K562 (cell line): ENCODE data around the gene ATL2. TPM values are rescaled to one million over a fixed set of nuclear protein-coding genes. Genes with fewer than 3 reads are reported as not detected.

Experiments used
- CC2D1A ChIP-seq: fragments of 450-650 bp; IDR thresholded peaks from 2 replicates; pipeline ENCODE4 v1.6.1; 2017; ENCODE audit warnings: mild to moderate bottlenecking
- CHCHD3 ChIP-seq: fragments of 250-450 bp; sonication (Bioruptor Pico); IDR thresholded peaks from 2 replicates; pipeline ENCODE4 v2.1.2; 2022; ENCODE audit warnings: mild to moderate bottlenecking
- GATAD2A ChIP-seq: fragments of 450-650 bp; IDR thresholded peaks from 2 replicates; pipeline ENCODE4 v1.6.1; 2017
- HDAC2 ChIP-seq: fragments of 450-650 bp; IDR thresholded peaks from 2 replicates; pipeline ENCODE4 v1.6.1; 2016; ENCODE audit warnings: mild to moderate bottlenecking
- HDAC8 ChIP-seq: fragments of 450-650 bp; IDR thresholded peaks from 2 replicates; pipeline ENCODE4 v1.6.1; 2016; ENCODE audit warnings: mild to moderate bottlenecking, missing genetic modification characterization, moderate library complexity, missing compliant biosample characterization
- MECOM ChIP-seq: fragments of 250-450 bp; sonication (Bioruptor Pico); IDR thresholded peaks from 2 replicates; pipeline ENCODE4 v1.8.0; 2022; ENCODE audit warnings: inconsistent platforms
- NCOA4 ChIP-seq: fragments of 450-650 bp; IDR thresholded peaks from 2 replicates; pipeline ENCODE4 v1.6.1; 2018; ENCODE audit warnings: mild to moderate bottlenecking; ENCODE audit not compliant: partially characterized antibody
- NR1H2 ChIP-seq: sonication (generic); formaldehyde crosslinking; IDR thresholded peaks from 2 replicates; pipeline ENCODE4 v1.4.0; 2020; ENCODE audit warnings: mild to moderate bottlenecking, missing genetic modification reagents
- NR2C1 ChIP-seq, 2 experiments: fragments of 450-650 bp; IDR thresholded peaks; 2 replicates each; pipeline ENCODE4 v1.6.1; 2017; ENCODE audit warnings: mild to moderate bottlenecking in 2 of 2, antibody characterized with exemption in 1 of 2, inconsistent platforms in 1 of 2, missing compliant biosample characterization in 1 of 2, missing genetic modification characterization in 1 of 2
- PTTG1 ChIP-seq: fragments of 450-650 bp; IDR thresholded peaks from 2 replicates; pipeline ENCODE4 v1.6.1; 2016; ENCODE audit warnings: low read depth, mild to moderate bottlenecking, missing genetic modification characterization, missing compliant biosample characterization
- SMAD4 ChIP-seq: fragments of 250-450 bp; sonication (Bioruptor Pico); conservative IDR thresholded peaks from 2 replicates; pipeline ENCODE4 v1.8.0; 2021; ENCODE audit warnings: inconsistent platforms, mild to moderate bottlenecking, moderate library complexity
- TAF1 ChIP-seq: IDR thresholded peaks from 2 replicates; pipeline ENCODE4 v1.6.1; 2011; ENCODE audit warnings: mild to moderate bottlenecking, low read length, moderate library complexity; ENCODE audit not compliant: insufficient read depth, control insufficient read depth, severe bottlenecking; ENCODE audit errors: extremely low read depth
- TAF9B ChIP-seq: fragments of 450-650 bp; IDR thresholded peaks from 2 replicates; pipeline ENCODE4 v1.6.1; 2018; ENCODE audit warnings: mild to moderate bottlenecking; ENCODE audit not compliant: partially characterized antibody
- TCF7L2 ChIP-seq: fragments of 150-350 bp; IDR thresholded peaks from 2 replicates; pipeline ENCODE4 v1.6.1; 2016; ENCODE audit warnings: low read depth, mild to moderate bottlenecking, low read length, moderate library complexity
- ZC3H8 ChIP-seq: fragments of 450-650 bp; IDR thresholded peaks from 2 replicates; pipeline ENCODE4 v1.6.1; 2017
- ZFP36 ChIP-seq: fragments of 150-350 bp; IDR thresholded peaks from 2 replicates; pipeline ENCODE4 v1.6.1; 2018; ENCODE audit warnings: low read length, low read depth; ENCODE audit not compliant: partially characterized antibody
- ZNF780A ChIP-seq: fragments of 250-450 bp; sonication (Bioruptor Pico); IDR thresholded peaks from 2 replicates; pipeline ENCODE4 v1.5.0; 2021; ENCODE audit warnings: mild to moderate bottlenecking
- ZNF785 ChIP-seq: fragments of 250-450 bp; sonication (Bioruptor Pico); IDR thresholded peaks from 2 replicates; pipeline ENCODE4 v1.4.0; 2020; ENCODE audit warnings: mild to moderate bottlenecking
- polyA plus RNA-seq, 8 experiments: library from polyadenylated mRNA; depleted of rRNA in 4 of 8; stranded (reverse) in 5 of 8; unstranded in 3 of 8; fragments of >200 nt; fragmentation: Nextera tagmentation in 2 of 8; fragmentation: Illumina TruSeq in 1 of 8; extraction: Ambion mirVana in 2 of 8; extraction: Trizol in 1 of 8; gene quantifications; 2 replicates each; pipeline versions ENCODE4 v1.2.1 to v1.2.3, GENCODE V29; 2011 to 2014; ENCODE audit warnings: inconsistent platforms in 1 of 8, missing spikeins in 1 of 8
- total RNA-seq, 7 experiments: library from RNA; depleted of rRNA in 6 of 7; stranded (reverse); fragments of >200 nt in 6 of 7; fragmentation: Illumina TruSeq in 2 of 7; extraction: Trizol in 2 of 7; gene quantifications; 2 replicates each; pipeline versions ENCODE4 v1.2.1 to v1.2.3, GENCODE V29; 2011 to 2021; ENCODE audit warnings: low replicate concordance in 1 of 7
- TF ChIP-seq, protein P1 (sequence below): fragments of 250-450 bp; sonication (Bioruptor Pico); IDR thresholded peaks from 2 replicates; pipeline ENCODE4 v1.4.0; 2020
- TF ChIP-seq, protein P2 (sequence below): sonication (generic); formaldehyde crosslinking; IDR thresholded peaks from 2 replicates; pipeline ENCODE4 v1.8.0; 2022; ENCODE audit warnings: missing genetic modification reagents, mild to moderate bottlenecking, moderate library complexity, borderline replicate concordance
- TF ChIP-seq, protein P3 (sequence below): sonication (generic); formaldehyde crosslinking; IDR thresholded peaks from 2 replicates; pipeline ENCODE4 v1.8.1; 2023; ENCODE audit warnings: mild to moderate bottlenecking, missing genetic modification reagents
- TF ChIP-seq, protein P4 (sequence below): fragments of 250-450 bp; sonication (Bioruptor Pico); IDR thresholded peaks from 2 replicates; pipeline ENCODE4 v1.9.0; 2021; ENCODE audit warnings: mild to moderate bottlenecking, inconsistent platforms

ATL2 gene
- total and polyA plus RNA-seq, 9 of the 15 experiments (the other 6 are each of a cell fraction or from before 2014, with no cell fraction given), result 12.0 to 80.8 (median 70.2) TPM

DNA sequence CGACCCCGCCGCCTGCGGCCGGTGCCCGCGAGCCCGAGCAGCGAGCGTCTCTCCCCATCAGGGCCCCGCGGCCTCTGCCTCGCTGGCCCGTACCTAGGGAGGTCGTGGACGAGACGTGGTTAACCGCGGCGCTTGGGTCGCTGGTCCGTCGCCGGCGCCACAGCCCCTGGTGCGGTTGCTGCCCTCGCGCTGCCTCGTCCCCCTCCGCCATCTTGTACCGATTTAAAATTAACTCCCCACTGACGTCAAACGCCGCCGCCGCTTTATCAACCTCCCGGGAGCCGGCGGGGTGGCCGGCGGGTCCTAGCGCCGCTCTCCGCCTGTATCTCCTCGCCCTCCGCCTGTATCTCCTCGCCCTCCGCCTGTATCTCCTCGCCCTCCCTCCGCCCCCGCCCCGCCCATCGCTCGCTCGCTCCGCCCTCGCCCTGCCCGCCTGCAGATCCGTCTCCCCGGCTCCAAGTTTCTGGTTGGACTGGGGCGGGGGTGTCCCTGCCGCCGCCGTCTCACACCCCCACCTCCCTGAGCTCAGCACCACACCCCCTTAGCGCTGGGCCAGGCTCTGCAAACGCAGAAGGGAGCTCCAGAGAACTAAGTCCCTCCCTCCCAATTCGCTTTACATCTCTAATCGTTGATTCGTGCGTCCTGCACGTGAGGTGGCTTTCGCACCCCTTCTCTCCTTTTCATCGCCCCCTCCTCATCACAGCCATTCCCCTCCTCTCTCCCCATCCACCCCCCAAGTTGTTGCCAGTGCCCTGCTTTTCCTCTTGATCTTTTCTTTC lies at the start of gene ATL2 (continued):
- TF ChIP-seq SMAD4 (CRISPR knock-in tag) (peak; percentile 49; the same call in 1 of the 2 replicates), TCF7L2 (no peak), PTTG1 (tag) (no peak), NR1H2 (CRISPR knock-in tag) (no peak), HDAC8 (tag) (no peak), HDAC2 (peak; percentile 54; the same call in 1 of the 2 replicates), ZFP36 (peak; percentile 23), CHCHD3 (CRISPR knock-in tag) (peak; percentile 51; the same call in 1 of the 2 replicates), GATAD2A (peak; percentile 55; the same call in 1 of the 2 replicates), NCOA4 (no peak), CC2D1A (peak; percentile 99), TAF9B (peak; percentile 75), ZNF785 (CRISPR knock-in tag) (no peak), ZNF780A (CRISPR knock-in tag) (no peak), ZC3H8 (no peak), MECOM (CRISPR knock-in tag) (no peak), TAF1 (peak; percentile 73), NR2C1 (IDR thresholded peaks at IDR 0.05) (no peak; the same call in 1 of the 2 replicates), NR2C1 (tag; IDR thresholded peaks at IDR 0.05) (no peak)
- TF ChIP-seq, protein P1, sequence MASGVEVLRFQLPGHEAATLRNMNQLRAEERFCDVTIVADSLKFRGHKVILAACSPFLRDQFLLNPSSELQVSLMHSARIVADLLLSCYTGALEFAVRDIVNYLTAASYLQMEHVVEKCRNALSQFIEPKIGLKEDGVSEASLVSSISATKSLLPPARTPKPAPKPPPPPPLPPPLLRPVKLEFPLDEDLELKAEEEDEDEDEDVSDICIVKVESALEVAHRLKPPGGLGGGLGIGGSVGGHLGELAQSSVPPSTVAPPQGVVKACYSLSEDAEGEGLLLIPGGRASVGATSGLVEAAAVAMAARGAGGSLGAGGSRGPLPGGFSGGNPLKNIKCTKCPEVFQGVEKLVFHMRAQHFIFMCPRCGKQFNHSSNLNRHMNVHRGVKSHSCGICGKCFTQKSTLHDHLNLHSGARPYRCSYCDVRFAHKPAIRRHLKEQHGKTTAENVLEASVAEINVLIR (CRISPR knock-in tag), result peak; percentile 90
- TF ChIP-seq, protein P2, sequence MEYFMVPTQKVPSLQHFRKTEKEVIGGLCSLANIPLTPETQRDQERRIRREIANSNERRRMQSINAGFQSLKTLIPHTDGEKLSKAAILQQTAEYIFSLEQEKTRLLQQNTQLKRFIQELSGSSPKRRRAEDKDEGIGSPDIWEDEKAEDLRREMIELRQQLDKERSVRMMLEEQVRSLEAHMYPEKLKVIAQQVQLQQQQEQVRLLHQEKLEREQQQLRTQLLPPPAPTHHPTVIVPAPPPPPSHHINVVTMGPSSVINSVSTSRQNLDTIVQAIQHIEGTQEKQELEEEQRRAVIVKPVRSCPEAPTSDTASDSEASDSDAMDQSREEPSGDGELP (CRISPR knock-in tag), result peak; percentile 80
- TF ChIP-seq, protein P3, sequence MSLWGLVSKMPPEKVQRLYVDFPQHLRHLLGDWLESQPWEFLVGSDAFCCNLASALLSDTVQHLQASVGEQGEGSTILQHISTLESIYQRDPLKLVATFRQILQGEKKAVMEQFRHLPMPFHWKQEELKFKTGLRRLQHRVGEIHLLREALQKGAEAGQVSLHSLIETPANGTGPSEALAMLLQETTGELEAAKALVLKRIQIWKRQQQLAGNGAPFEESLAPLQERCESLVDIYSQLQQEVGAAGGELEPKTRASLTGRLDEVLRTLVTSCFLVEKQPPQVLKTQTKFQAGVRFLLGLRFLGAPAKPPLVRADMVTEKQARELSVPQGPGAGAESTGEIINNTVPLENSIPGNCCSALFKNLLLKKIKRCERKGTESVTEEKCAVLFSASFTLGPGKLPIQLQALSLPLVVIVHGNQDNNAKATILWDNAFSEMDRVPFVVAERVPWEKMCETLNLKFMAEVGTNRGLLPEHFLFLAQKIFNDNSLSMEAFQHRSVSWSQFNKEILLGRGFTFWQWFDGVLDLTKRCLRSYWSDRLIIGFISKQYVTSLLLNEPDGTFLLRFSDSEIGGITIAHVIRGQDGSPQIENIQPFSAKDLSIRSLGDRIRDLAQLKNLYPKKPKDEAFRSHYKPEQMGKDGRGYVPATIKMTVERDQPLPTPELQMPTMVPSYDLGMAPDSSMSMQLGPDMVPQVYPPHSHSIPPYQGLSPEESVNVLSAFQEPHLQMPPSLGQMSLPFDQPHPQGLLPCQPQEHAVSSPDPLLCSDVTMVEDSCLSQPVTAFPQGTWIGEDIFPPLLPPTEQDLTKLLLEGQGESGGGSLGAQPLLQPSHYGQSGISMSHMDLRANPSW (CRISPR knock-in tag), result no peak; the same call in 1 of the 2 replicates
- TF ChIP-seq, protein P4, sequence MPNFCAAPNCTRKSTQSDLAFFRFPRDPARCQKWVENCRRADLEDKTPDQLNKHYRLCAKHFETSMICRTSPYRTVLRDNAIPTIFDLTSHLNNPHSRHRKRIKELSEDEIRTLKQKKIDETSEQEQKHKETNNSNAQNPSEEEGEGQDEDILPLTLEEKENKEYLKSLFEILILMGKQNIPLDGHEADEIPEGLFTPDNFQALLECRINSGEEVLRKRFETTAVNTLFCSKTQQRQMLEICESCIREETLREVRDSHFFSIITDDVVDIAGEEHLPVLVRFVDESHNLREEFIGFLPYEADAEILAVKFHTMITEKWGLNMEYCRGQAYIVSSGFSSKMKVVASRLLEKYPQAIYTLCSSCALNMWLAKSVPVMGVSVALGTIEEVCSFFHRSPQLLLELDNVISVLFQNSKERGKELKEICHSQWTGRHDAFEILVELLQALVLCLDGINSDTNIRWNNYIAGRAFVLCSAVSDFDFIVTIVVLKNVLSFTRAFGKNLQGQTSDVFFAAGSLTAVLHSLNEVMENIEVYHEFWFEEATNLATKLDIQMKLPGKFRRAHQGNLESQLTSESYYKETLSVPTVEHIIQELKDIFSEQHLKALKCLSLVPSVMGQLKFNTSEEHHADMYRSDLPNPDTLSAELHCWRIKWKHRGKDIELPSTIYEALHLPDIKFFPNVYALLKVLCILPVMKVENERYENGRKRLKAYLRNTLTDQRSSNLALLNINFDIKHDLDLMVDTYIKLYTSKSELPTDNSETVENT (CRISPR knock-in tag), result peak; percentile 85; the same call in 1 of the 2 replicates
